Measurements from ENCODE around the gene RASSF7.

GRCh38 chr11:575313-575995, 14.7 kb downstream of the RASSF7 start:
- no peak for TF ChIP-seq CTCF (IDR thresholded peaks at IDR 0.05)
- peak in 1 of 2 donors; percentile 25 for TF ChIP-seq POLR2A (IDR thresholded peaks at IDR 0.05)
